Melanocyte of skin (primary cell): ENCODE data around the gene IREB2. TPM values are rescaled to one million over a fixed set of nuclear protein-coding genes. Genes with fewer than 3 reads are reported as not detected.

Experiments
- total RNA-seq, 2 donors: library from RNA; depleted of rRNA; stranded (reverse); fragments of >200 nt; gene quantifications; 2 replicates each; pipeline ENCODE4 v1.2.3, GENCODE V29; 2012

IREB2 gene
- total RNA-seq, result 10 to 100 TPM; 25.1 to 31.3 TPM

GRCh38 chr15:78437762-78438618 lies at the start of gene IREB2:
Gene IREB2, plus strand, starts transcription at chr15:78438216. Its CDS starts 122 bp downstream, at chr15:78438338.

GRCh38 chr15:78506971-78507830 lies 69.2 kb downstream of the IREB2 start, which contains the start of gene HYKK:
Gene HYKK, plus strand, starts transcription at chr15:78507577. Its CDS starts 5,512 bp downstream, at chr15:78513089.

GRCh38 chr15:78540141-78540870 lies 102.3 kb downstream of the IREB2 start, which contains the start of gene PSMA4:
Gene PSMA4, plus strand, starts transcription at chr15:78540444. Its CDS starts 1,484 bp downstream, at chr15:78541928.

Other genes with a start within 250 kb of the IREB2 start
- gene ACSBG1, start 203.7 kb upstream of the IREB2 start, total RNA-seq, result under 1 TPM; 0.33 to 0.34 TPM
- 10 to 100 TPM; 37.2 to 50.3 TPM for gene DNAJA4, start 173.7 kb upstream of the IREB2 start, total RNA-seq
- 100 to 1,000 TPM; 110 to 140 TPM for gene SKIC8, start 138.6 kb upstream of the IREB2 start, total RNA-seq
- gene CRABP1, start 97.9 kb upstream of the IREB2 start, total RNA-seq, result not detected
- 1 to 10 TPM; 3.7 to 7.9 TPM for gene HYKK, start 69.4 kb downstream of the IREB2 start, total RNA-seq
- gene PSMA4, start 102.2 kb downstream of the IREB2 start, total RNA-seq, result 100 to 1,000 TPM; 196 to 265 TPM
- 10 to 100 TPM in 1 of 2 donors, 1 to 10 TPM in 1; 3.8 to 12.7 TPM for gene CHRNA5, start 127.3 kb downstream of the IREB2 start, total RNA-seq
- gene CHRNA3, start 182.8 kb downstream of the IREB2 start, total RNA-seq, result under 1 TPM; under 0.01 to 0.67 TPM
- under 1 TPM in 1 of 2 donors, not detected in 1; 0.69 TPM for gene CHRNB4, start 203.0 kb downstream of the IREB2 start, total RNA-seq